ENCODE data around the gene DCX. TPM values are rescaled to one million over a fixed set of nuclear protein-coding genes. Genes with fewer than 3 reads are reported as not detected.

Gene DCX
- total and polyA plus RNA-seq, 2 experiments from 2014 or later = 0.66 to 3.0 TPM

DNA sequence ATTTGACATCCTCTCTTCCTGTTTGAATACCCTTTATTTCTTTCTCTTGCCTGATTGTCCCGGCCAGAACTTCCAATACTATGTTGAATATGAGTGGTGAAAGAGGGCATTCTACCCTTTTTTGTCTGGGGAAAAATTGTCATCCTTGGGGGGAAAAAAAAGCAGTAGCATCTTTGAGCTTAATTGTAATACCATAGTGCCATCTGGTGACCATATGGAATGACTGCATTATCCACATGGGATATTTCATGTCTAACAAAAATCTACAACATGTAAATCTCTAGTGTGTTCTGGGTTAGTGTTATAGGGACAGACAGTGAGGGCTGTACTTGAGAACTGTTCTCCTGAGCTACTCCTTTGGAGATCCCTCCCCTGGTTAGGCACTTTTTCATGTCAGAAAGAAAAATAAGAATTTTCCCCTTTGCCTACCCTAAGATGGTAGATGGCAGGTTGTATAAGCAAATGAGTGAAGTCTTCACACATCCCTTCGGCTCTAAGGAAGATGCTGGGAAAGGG, 167.7 kb downstream of the DCX start:
- Histone ChIP-seq H3F3A (replicated peaks; ENCODE audit: low read depth) (no peaks in the 10 kb centered on the region), H3K4me2 (no peak overlapping the region), H3K27me3 (ENCODE audit: insufficient read depth) (no peaks in the 10 kb centered on the region), H3K36me3 (ENCODE audit: insufficient read depth) (no peaks in the 10 kb centered on the region), H3K9me2 (ENCODE audit: insufficient read depth) (no peaks in the 10 kb centered on the region), H3K79me2 (replicated peaks; ENCODE audit: insufficient read depth) (no peaks in the 10 kb centered on the region), H3K4me1 (ENCODE audit: insufficient read depth) (no peaks in the 10 kb centered on the region), H4K20me1 (replicated peaks; ENCODE audit: insufficient read depth) (no peaks in the 10 kb centered on the region), H3K4me3 (no peak overlapping the region), H3K27ac (ENCODE audit: low read depth) (no peak overlapping the region), H2AFZ (no peak overlapping the region)
- no peak for TF ChIP-seq POLR2AphosphoS5 (IDR thresholded peaks at IDR 0.05; ENCODE audit: low read depth)
- TF ChIP-seq ZNF114 (CRISPR knock-in tag; IDR thresholded peaks at IDR 0.05) = no peak
- TF ChIP-seq, protein P1, sequence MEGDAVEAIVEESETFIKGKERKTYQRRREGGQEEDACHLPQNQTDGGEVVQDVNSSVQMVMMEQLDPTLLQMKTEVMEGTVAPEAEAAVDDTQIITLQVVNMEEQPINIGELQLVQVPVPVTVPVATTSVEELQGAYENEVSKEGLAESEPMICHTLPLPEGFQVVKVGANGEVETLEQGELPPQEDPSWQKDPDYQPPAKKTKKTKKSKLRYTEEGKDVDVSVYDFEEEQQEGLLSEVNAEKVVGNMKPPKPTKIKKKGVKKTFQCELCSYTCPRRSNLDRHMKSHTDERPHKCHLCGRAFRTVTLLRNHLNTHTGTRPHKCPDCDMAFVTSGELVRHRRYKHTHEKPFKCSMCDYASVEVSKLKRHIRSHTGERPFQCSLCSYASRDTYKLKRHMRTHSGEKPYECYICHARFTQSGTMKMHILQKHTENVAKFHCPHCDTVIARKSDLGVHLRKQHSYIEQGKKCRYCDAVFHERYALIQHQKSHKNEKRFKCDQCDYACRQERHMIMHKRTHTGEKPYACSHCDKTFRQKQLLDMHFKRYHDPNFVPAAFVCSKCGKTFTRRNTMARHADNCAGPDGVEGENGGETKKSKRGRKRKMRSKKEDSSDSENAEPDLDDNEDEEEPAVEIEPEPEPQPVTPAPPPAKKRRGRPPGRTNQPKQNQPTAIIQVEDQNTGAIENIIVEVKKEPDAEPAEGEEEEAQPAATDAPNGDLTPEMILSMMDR (conservative IDR thresholded peaks at IDR 0.05; ENCODE audit: low read depth in 2 of 2) = peak; percentile 62 to 72
- H3K4me1 Mint-ChIP-seq = no peaks in the 10 kb centered on the region
- no peak overlapping the region for H3K4me3 Mint-ChIP-seq
- H3K27me3 Mint-ChIP-seq (ENCODE audit: insufficient read depth, low read depth, poor library complexity) = no peaks in the 10 kb centered on the region
- DNase-seq (ENCODE audit: low spot score) = peak; percentile 35
- no peaks in the 10 kb centered on the region for H3K36me3 Mint-ChIP-seq (ENCODE audit: low read depth)
- H3K9me3 Mint-ChIP-seq = no peaks in the 10 kb centered on the region
- no peak for ATAC-seq
- no peak overlapping the region for H3K27ac Mint-ChIP-seq

Small RNA genes lying within 50 kb of the gene (small RNA-seq; reads per million reads assigned to genes)
- gene RNU6-496P (ENCODE audit: low replicate concordance) = 0.12 reads per million

Other genes starting within 250 kb of the DCX start
- gene CAPN6, start 141.7 kb downstream of the DCX start, total RNA-seq (2014; rRNA removed; shearing (Covaris generic)) = 5.1 and 6.3 TPM in 2 replicates
- gene CAPN6, start 141.7 kb downstream of the DCX start, polyA plus RNA-seq (2016; fragmentation: Nextera tagmentation; extraction: Ambion mirVana) = 3.8 and 4.5 TPM in 2 replicates
- 0.50 and 0.59 TPM in 2 replicates for gene SERTM2, start 99.5 kb upstream of the DCX start, total RNA-seq (2014; rRNA removed; shearing (Covaris generic))
- gene SERTM2, start 99.5 kb upstream of the DCX start, polyA plus RNA-seq (2016; fragmentation: Nextera tagmentation; extraction: Ambion mirVana) = 0.09 and 0.27 TPM in 2 replicates

Measured in GM23338 (cell line).